Nephron (organoid): Measurements from ENCODE around the gene OBSCN.
A peak's percentile ranks its signal among the peaks of the same experiment; 100 is the strongest.
"Not testable (repeated sequence)": the region's sequence is repeated elsewhere in the genome, so short reads cannot be mapped to it uniquely, and the experiment has no call there.

Experiments used
- H3K27ac Mint-ChIP-seq, 3 experiments: 2 replicates each; pipeline ENCODE4 v1.8.0; 2020; ENCODE audit warnings: mixed read lengths in 3 of 3, mild to moderate bottlenecking in 2 of 3, moderate library complexity in 1 of 3
- H3K27me3 Mint-ChIP-seq: 2 replicates; pipeline ENCODE4 v1.8.0; 2021; ENCODE audit warnings: low read depth, mild to moderate bottlenecking, moderate library complexity, mixed read lengths
- H3K36me3 Mint-ChIP-seq: 2 replicates; pipeline ENCODE4 v1.8.0; 2020; ENCODE audit warnings: low read depth, mixed read lengths
- H3K4me1 Mint-ChIP-seq: 2 replicates; pipeline ENCODE4 v1.8.0; 2020; ENCODE audit warnings: mixed read lengths
- H3K4me3 Mint-ChIP-seq, 3 experiments: 2 replicates each; pipeline ENCODE4 v1.8.0; 2020; ENCODE audit warnings: mild to moderate bottlenecking in 3 of 3, mixed read lengths in 3 of 3, moderate library complexity in 2 of 3
- H3K9me3 Mint-ChIP-seq: 2 replicates; pipeline ENCODE4 v1.8.0; 2020; ENCODE audit warnings: mixed read lengths
- TF ChIP-seq, protein P1 (sequence below), 3 experiments: fragments of 200-600 bp; sonication (generic); IDR thresholded peaks; one replicate each; pipeline ENCODE4 v1.5.0; 2021; ENCODE audit warnings: antibody characterized with exemption in 3 of 3; ENCODE audit not compliant: unreplicated experiment in 3 of 3

Gene OBSCN

GRCh38 chr1:228184152-228184551 lies 23.7 kb upstream of the OBSCN start:
- no peaks in the 10 kb centered on the region for H3K27me3 Mint-ChIP-seq
- TF ChIP-seq, protein P1, sequence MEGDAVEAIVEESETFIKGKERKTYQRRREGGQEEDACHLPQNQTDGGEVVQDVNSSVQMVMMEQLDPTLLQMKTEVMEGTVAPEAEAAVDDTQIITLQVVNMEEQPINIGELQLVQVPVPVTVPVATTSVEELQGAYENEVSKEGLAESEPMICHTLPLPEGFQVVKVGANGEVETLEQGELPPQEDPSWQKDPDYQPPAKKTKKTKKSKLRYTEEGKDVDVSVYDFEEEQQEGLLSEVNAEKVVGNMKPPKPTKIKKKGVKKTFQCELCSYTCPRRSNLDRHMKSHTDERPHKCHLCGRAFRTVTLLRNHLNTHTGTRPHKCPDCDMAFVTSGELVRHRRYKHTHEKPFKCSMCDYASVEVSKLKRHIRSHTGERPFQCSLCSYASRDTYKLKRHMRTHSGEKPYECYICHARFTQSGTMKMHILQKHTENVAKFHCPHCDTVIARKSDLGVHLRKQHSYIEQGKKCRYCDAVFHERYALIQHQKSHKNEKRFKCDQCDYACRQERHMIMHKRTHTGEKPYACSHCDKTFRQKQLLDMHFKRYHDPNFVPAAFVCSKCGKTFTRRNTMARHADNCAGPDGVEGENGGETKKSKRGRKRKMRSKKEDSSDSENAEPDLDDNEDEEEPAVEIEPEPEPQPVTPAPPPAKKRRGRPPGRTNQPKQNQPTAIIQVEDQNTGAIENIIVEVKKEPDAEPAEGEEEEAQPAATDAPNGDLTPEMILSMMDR (IDR thresholded peaks at IDR 0.05; ENCODE audit: unreplicated experiment in 3 of 3) = no peak
- H3K36me3 Mint-ChIP-seq = peaks cover 8% of the 10 kb centered on the region
- H3K4me3 Mint-ChIP-seq = no peak overlapping the region
- H3K9me3 Mint-ChIP-seq = peaks cover 13% of the 10 kb centered on the region
- no peaks in the 10 kb centered on the region for H3K4me1 Mint-ChIP-seq
- peak overlapping the region in 1 of 3 experiments; percentile 44 for H3K27ac Mint-ChIP-seq

- H3K27me3 Mint-ChIP-seq = no peaks in the 10 kb centered on the region
- no peak overlapping the region for H3K27ac Mint-ChIP-seq
- no peaks in the 10 kb centered on the region for H3K4me1 Mint-ChIP-seq
- H3K4me3 Mint-ChIP-seq = no peak overlapping the region
- TF ChIP-seq, protein P1 (IDR thresholded peaks at IDR 0.05; ENCODE audit: unreplicated experiment in 3 of 3) = no peak
- H3K36me3 Mint-ChIP-seq = peaks cover 4% of the 10 kb centered on the region
- peaks cover 16% of the 10 kb centered on the region for H3K9me3 Mint-ChIP-seq
Observed at GRCh38 chr1:228185641-228185965, 22.2 kb upstream of the OBSCN start.

DNA sequence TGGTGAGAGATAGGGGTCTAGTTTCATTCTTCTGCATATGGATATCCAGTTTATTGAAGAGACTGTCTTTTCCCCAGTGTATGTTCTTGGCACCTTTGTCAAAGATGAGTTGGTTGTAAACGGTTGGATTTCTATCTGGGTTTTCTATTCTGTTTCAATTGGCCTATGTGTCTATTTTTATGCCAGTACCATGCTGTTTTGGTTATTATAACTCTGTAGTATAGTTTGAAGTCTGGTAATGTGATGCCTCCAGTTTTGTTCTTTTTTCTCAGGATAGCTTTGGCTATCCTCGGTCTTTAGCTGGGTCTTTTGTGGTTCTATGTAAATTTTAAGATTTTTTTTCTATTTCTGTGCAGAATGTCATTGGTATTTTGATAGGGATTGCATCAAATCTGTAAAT lies 19.6 kb upstream of the OBSCN start:
- not testable (repeated sequence) for H3K4me3 Mint-ChIP-seq, H3K36me3 Mint-ChIP-seq

GRCh38 chr1:228190182-228190581 lies 17.7 kb upstream of the OBSCN start:
- H3K4me1 Mint-ChIP-seq = no peaks in the 10 kb centered on the region
- no peak overlapping the region for H3K27ac Mint-ChIP-seq
- H3K27me3 Mint-ChIP-seq = no peaks in the 10 kb centered on the region
- H3K4me3 Mint-ChIP-seq = no peak overlapping the region
- H3K9me3 Mint-ChIP-seq = peaks cover 16% of the 10 kb centered on the region
- peaks cover 4% of the 10 kb centered on the region for H3K36me3 Mint-ChIP-seq
- TF ChIP-seq, protein P1 (IDR thresholded peaks at IDR 0.05; ENCODE audit: unreplicated experiment in 3 of 3) = no peak

More for the DNA sequence above, 19.6 kb upstream of the OBSCN start:
- H3K27me3 Mint-ChIP-seq, H3K4me1 Mint-ChIP-seq, H3K27ac Mint-ChIP-seq: not testable (repeated sequence)
- peaks cover 16% of the 10 kb centered on the region for H3K9me3 Mint-ChIP-seq

- no peaks in the 10 kb centered on the region for H3K4me1 Mint-ChIP-seq
- H3K9me3 Mint-ChIP-seq = peaks cover 16% of the 10 kb centered on the region
- TF ChIP-seq, protein P1 (IDR thresholded peaks at IDR 0.05; ENCODE audit: unreplicated experiment in 3 of 3) = no peak
- no peak overlapping the region for H3K4me3 Mint-ChIP-seq
- H3K27me3 Mint-ChIP-seq = no peaks in the 10 kb centered on the region
- H3K27ac Mint-ChIP-seq = no peak overlapping the region
- H3K36me3 Mint-ChIP-seq = peaks cover 9% of the 10 kb centered on the region
Observed at GRCh38 chr1:228190778-228191177, 17.1 kb upstream of the OBSCN start.

GRCh38 chr1:228194436-228194835 lies 13.4 kb upstream of the OBSCN start:
- no peak overlapping the region for H3K4me3 Mint-ChIP-seq
- peaks cover 17% of the 10 kb centered on the region for H3K9me3 Mint-ChIP-seq
- H3K36me3 Mint-ChIP-seq = peaks cover 19% of the 10 kb centered on the region
- no peaks in the 10 kb centered on the region for H3K4me1 Mint-ChIP-seq
- H3K27me3 Mint-ChIP-seq = no peaks in the 10 kb centered on the region
- H3K27ac Mint-ChIP-seq = no peak overlapping the region
- TF ChIP-seq, protein P1 (IDR thresholded peaks at IDR 0.05; ENCODE audit: unreplicated experiment in 3 of 3) = no peak
